ENCODE data around the gene MLST8.
A peak's percentile ranks its signal among the peaks of the same experiment; 100 is the strongest.
"Not testable (repeated sequence)": the region's sequence is repeated elsewhere in the genome, so short reads cannot be mapped to it uniquely, and the experiment has no call there.

MLST8 gene

DNA sequence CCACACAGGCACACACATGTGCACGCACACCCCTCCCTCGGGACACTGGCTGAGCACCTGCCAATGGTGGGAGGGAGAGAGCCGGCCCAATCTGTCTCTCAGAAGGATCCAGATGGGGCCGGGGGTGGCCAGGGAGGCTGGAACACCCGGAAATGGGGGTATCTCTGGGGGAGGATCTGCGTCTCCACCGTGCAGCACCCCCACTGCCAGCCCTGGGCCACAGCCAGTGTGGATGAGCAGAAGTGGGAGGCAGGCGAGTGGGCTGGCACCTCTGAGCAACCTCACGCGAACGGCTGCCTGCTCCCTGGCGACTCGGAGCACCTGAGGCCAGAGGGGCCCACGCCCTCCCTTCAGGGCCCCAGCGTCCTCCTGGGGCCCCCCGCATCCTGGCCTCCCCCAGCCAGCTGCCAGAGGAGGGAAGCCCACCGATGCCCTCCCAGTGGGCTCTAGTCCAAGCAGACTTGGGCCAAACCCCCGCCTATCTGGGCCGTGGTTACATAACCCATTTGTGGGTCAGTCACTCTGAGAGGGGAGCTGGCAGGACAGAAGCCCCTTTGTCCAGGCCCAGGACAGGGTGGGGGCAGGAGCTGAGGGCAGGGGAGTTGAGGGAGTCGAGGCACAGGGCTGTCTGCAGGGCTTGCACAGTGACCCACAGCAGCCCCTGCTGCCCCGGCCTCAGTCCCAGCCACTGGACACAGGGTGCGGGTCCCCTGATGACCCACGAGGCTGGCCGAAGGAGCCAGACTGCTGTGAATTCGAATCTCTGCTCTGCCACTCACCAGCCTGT is 14.4 kb upstream of the MLST8 start:
- DNase-seq, result no peak

DNA sequence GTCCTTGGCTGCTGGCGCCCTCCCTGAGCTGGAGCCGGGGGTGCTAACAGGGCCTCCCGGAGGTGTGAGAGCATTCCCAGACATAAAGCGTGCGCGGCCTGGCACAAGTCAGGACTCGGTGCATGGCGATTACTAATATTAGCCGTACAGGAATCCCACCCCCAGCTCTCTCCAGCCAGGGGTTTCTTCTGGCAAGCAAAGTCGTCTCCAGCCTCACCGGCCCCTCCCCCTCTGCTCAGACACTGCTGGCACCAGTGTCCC is 13.9 kb upstream of the MLST8 start:
- DNase-seq, result no peak

- DNase-seq, result peak; percentile 44
Measured at GRCh38 chr16:2194166-2194834, 11.0 kb upstream of the MLST8 start.

GRCh38 chr16:2194852-2195321 is 10.4 kb upstream of the MLST8 start:
- peak; percentile 63 for DNase-seq

GRCh38 chr16:2195322-2196161 is 9.7 kb upstream of the MLST8 start:
- DNase-seq, result no peak

- DNase-seq, result no peak
Measured at GRCh38 chr16:2196162-2196980, 8.9 kb upstream of the MLST8 start, which contains the start of gene CASKIN1. CASKIN1 (minus strand) TSS chr16:2196605; CDS start chr16:2196432, 173 bp downstream.

- DNase-seq, result no peak
Measured at GRCh38 chr16:2196981-2197511, 8.2 kb upstream of the MLST8 start.

DNA sequence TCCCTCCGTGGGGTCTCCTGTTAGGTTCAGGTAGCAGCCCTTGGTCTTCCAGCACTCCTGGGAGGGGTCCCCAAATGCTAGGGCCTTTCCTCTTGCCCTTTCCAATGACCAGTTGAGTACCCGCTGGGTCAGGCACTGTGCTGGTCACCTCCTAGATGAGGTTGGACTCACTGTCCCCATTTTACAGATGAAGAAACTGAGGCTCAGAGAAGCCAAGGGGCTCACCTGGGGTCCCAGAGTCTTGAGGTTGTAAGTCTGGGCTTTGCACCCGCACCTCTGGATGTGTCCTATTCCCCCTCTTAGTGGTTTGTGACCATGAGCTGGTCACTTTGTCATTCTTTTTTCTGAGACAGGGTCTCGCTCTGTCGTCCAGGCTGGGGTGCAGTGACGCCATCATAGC is 7.5 kb upstream of the MLST8 start:
- no peak for DNase-seq

- DNase-seq, result no peak
Measured at GRCh38 chr16:2198283-2198682, 7.0 kb upstream of the MLST8 start.

GRCh38 chr16:2199095-2199494 is 6.2 kb upstream of the MLST8 start:
- DNase-seq, result no peak

GRCh38 chr16:2199621-2200139 is 5.6 kb upstream of the MLST8 start:
- no peak for DNase-seq

GRCh38 chr16:2200313-2200712 is 4.9 kb upstream of the MLST8 start:
- DNase-seq, result no peak

DNA sequence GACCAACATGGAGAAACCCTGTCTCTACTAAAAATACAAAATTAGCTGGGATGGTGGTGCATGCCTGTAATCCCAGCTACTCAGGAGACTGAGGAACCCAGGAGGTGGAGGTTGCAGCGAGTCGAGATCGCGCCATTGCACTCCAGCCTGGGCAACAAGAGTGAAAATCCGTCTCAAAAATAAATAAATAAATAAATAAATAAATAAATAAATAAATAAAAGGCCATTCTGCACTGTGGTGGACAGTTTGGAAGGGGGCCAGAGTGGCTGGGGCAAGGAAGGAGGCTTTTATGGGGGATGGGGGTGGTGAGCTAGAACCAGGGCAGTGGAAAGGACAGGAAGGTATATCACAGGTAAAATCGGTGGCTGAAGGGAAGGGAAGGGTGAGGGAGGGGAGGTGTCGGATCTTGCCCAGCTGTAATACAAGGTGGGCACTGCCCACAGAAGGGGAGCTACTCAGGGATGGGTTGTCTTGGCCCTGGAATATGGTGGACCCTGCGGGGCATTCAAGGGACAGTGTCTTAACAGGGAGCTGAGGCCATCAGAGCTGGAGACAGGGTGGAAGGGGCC is 2.0 kb upstream of the MLST8 start:
- not testable (repeated sequence) for DNase-seq

DNA sequence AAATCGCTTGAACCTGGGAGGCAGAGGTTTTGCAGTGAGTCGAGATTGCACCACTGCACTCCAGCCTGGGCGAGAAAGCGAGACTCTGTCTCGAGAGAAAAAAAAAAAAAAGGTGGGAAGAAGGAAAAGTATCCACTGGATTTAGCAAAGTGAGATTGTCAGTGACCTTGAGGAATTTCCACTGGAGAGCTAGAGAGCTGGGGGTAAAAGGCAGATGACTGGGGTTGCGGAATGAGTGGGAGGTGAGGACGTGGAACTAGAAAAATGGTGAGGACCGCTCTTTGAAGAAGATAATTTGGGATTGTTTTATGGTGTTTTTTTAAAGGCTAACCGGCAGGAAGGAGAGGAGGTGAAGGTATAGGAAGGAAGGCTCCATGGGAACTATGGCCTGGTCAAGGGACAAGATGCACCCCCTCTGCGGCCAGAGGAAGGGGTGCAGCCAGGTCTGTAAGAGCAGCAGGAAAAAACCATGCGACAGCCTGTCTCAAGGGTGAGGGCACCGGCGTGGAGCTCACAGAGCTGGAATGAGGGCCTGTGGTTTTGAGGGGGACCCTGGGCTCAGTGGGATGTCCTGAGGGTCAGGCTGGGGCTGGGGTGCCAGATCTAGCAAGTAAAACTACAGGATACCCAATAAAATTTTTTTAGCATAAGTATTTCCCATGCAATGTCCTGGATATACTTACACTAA is 694 bp upstream of the MLST8 start:
- no peak for DNase-seq

DNA sequence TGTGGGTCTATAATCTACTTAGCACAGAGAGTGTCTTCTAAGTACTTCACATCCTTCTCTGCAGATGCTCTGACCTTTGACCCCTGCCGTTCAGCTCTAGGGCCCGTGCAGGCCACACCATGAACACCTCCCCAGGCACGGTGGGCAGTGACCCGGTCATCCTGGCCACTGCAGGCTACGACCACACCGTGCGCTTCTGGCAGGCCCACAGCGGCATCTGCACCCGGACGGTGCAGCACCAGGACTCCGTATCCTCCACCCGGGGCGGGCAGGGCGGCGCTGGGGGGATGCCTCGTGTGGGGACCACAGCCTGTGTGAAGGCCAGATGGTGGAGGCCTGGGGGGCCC is 686 bp downstream of the MLST8 start:
- no peak for DNase-seq

- DNase-seq, result no peak
Measured at GRCh38 chr16:2206420-2206779, 1.1 kb downstream of the MLST8 start.

- DNase-seq, result no peak
Measured at GRCh38 chr16:2206780-2207433, 1.7 kb downstream of the MLST8 start.

- DNase-seq, result no peak
Measured at GRCh38 chr16:2207872-2208271, 2.6 kb downstream of the MLST8 start.

DNA sequence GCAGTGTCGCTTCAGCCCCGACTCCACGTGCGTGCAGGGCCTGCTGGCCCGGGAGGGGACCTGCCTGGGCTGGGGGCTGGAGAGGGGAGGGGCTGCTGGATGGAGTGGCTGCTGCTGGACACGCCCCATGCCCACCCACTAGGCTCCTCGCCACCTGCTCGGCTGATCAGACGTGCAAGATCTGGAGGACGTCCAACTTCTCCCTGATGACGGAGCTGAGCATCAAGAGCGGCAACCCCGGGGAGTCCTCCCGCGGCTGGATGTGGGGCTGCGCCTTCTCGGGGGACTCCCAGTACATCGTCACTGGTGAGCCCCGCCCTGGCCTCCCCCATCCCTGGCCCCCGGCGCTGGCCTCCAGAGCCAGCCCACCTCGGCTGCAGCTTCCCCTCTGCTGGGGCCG is 3.1 kb downstream of the MLST8 start:
- no peak for DNase-seq

DNA sequence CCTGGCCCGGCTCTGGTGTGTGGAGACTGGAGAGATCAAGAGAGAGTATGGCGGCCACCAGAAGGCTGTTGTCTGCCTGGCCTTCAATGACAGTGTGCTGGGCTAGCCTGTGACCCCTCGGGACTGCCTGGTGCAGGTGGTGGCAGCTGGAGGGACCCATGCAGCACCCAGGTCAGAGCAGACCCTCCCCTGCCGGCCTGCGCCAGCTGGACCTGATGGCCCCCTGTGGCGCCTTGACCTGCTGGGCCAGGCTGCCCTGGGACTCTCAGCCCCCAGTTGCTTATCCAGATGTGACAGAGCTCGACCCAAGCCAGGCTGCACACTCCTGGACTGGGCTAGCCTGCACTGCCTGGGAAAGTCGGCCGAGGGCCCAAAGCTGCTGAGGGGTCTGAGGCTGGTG is 3.5 kb downstream of the MLST8 start:
- DNase-seq, result no peak
